ENCODE measurements around the gene PAQR9. TPM values are rescaled to one million over a fixed set of nuclear protein-coding genes. Genes with fewer than 3 reads are reported as not detected.

The PAQR9 gene
- polyA plus RNA-seq, 1 donor (not counting 4 experiments of a cell fraction or from before 2014, with no cell fraction given), result not detected

DNA sequence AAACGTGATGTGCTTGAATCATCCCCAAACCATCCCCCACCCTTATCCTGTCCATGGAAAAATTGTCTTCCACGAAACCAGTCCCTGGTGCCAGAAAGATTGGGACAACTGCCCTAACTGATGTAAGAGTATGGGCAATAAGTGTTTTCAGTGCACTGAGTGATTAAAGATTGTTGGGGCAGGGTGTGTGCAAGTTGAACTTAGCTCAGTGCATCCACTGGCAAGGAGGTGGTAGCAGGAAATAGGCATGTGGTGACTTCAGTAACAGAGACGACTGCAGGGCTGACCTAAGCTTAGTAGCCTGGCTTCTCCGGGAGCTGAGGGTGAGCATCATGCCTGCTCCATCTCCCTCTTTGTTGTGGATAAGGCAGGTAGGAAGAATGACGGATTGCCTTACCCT is 27.5 kb downstream of the PAQR9 start:
- no peaks in the 10 kb centered on the region for H3K9me3 ChIP-seq (ENCODE audit: control insufficient read depth, low read depth, low read length)
- H3K4me3 ChIP-seq (ENCODE audit: control insufficient read depth in 2 of 3, extremely low read depth in 1 of 3, insufficient read depth in 2 of 3, low read depth in 1 of 3, low read length in 3 of 3), result no peak overlapping the region
- H3K4me2 ChIP-seq (ENCODE audit: control insufficient read depth, extremely low read depth, insufficient read depth, low read depth, low read length), result no peak overlapping the region
- TF ChIP-seq EZH2 (IDR thresholded peaks at IDR 0.05; ENCODE audit: low read length), result no peak
- TF ChIP-seq, protein P1, sequence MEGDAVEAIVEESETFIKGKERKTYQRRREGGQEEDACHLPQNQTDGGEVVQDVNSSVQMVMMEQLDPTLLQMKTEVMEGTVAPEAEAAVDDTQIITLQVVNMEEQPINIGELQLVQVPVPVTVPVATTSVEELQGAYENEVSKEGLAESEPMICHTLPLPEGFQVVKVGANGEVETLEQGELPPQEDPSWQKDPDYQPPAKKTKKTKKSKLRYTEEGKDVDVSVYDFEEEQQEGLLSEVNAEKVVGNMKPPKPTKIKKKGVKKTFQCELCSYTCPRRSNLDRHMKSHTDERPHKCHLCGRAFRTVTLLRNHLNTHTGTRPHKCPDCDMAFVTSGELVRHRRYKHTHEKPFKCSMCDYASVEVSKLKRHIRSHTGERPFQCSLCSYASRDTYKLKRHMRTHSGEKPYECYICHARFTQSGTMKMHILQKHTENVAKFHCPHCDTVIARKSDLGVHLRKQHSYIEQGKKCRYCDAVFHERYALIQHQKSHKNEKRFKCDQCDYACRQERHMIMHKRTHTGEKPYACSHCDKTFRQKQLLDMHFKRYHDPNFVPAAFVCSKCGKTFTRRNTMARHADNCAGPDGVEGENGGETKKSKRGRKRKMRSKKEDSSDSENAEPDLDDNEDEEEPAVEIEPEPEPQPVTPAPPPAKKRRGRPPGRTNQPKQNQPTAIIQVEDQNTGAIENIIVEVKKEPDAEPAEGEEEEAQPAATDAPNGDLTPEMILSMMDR (optimal IDR thresholded peaks at IDR 0.05 in 1 of 3, IDR thresholded peaks at IDR 0.05 in 1 of 3, conservative IDR thresholded peaks at IDR 0.05 in 1 of 3; ENCODE audit: extremely low read depth in 1 of 3, insufficient read depth in 2 of 3, low read length in 3 of 3), result no peak
- dilution Hi-C loops (cut with MboI; ENCODE audit: extremely low pct_ligation_motif_present, low sequenced_read_pairs), result no loop called here
- no peaks in the 10 kb centered on the region for H3K36me3 ChIP-seq (ENCODE audit: control insufficient read depth in 2 of 2, extremely low read depth in 1 of 2, insufficient read depth in 2 of 2, low read length in 2 of 2)
- no peaks in the 10 kb centered on the region for H4K20me1 ChIP-seq (ENCODE audit: control insufficient read depth, extremely low read depth, insufficient read depth, low read length)
- no peaks in the 10 kb centered on the region for H3K27me3 ChIP-seq (ENCODE audit: control insufficient read depth, extremely low read depth, insufficient read depth, low read length)
- H3K4me1 ChIP-seq (ENCODE audit: control insufficient read depth, extremely low read depth, insufficient read depth, low read length), result no peaks in the 10 kb centered on the region
- DNase-seq (ENCODE audit: low read depth, low spot score) (no peak), FAIRE-seq (no peak)
- no peak overlapping the region for H3K27ac ChIP-seq (ENCODE audit: control insufficient read depth, insufficient read depth, low read length)
- H3K9ac ChIP-seq (ENCODE audit: control insufficient read depth, extremely low read depth, insufficient read depth, low read length), result no peak overlapping the region
- H3K9me1 ChIP-seq (ENCODE audit: control insufficient read depth, extremely low read depth, insufficient read depth, low read length), result no peaks in the 10 kb centered on the region
- no peak overlapping the region for H2AFZ ChIP-seq (ENCODE audit: control insufficient read depth, low read length)
- H3K79me2 ChIP-seq (ENCODE audit: control insufficient read depth, insufficient read depth, low read length), result no peaks in the 10 kb centered on the region

DNA sequence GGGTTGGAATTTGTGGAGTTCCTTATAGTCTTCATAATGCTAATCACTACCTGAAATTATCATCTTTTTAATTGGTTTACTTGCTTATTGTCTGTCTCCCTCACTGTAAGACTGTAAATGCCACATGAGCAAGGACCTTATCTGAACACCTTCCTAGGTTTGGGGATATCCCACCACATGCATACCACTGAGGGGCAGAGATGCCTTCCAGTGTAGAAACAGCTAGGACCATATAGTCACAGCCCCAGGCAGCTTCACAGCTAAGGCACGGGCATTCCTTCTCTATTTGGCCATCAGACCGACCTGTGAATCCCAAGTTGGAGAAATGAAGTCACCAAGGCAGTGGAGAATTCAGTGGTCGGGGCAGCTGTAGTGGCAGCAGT is 28.6 kb downstream of the PAQR9 start:
- no peak for DNase-seq (ENCODE audit: low read depth, low spot score)
- Histone ChIP-seq H3K27me3 (ENCODE audit: control insufficient read depth, extremely low read depth, insufficient read depth, low read length) (no peaks in the 10 kb centered on the region), H3K4me3 (ENCODE audit: control insufficient read depth in 2 of 3, extremely low read depth in 1 of 3, insufficient read depth in 2 of 3, low read depth in 1 of 3, low read length in 3 of 3) (no peak overlapping the region), H3K9me3 (ENCODE audit: control insufficient read depth, low read depth, low read length) (no peaks in the 10 kb centered on the region), H3K4me1 (ENCODE audit: control insufficient read depth, extremely low read depth, insufficient read depth, low read length) (no peaks in the 10 kb centered on the region), H3K79me2 (ENCODE audit: control insufficient read depth, insufficient read depth, low read length) (no peaks in the 10 kb centered on the region), H3K4me2 (ENCODE audit: control insufficient read depth, extremely low read depth, insufficient read depth, low read depth, low read length) (no peak overlapping the region), H4K20me1 (ENCODE audit: control insufficient read depth, extremely low read depth, insufficient read depth, low read length) (no peaks in the 10 kb centered on the region), H3K9me1 (ENCODE audit: control insufficient read depth, extremely low read depth, insufficient read depth, low read length) (no peaks in the 10 kb centered on the region), H3K27ac (ENCODE audit: control insufficient read depth, insufficient read depth, low read length) (no peak overlapping the region), H3K36me3 (ENCODE audit: control insufficient read depth in 2 of 2, extremely low read depth in 1 of 2, insufficient read depth in 2 of 2, low read length in 2 of 2) (no peaks in the 10 kb centered on the region), H3K9ac (ENCODE audit: control insufficient read depth, extremely low read depth, insufficient read depth, low read length) (no peak overlapping the region), H2AFZ (ENCODE audit: control insufficient read depth, low read length) (no peak overlapping the region)
- TF ChIP-seq, protein P1 (optimal IDR thresholded peaks at IDR 0.05 in 1 of 3, IDR thresholded peaks at IDR 0.05 in 1 of 3, conservative IDR thresholded peaks at IDR 0.05 in 1 of 3; ENCODE audit: extremely low read depth in 1 of 3, insufficient read depth in 2 of 3, low read length in 3 of 3), result no peak
- TF ChIP-seq EZH2 (IDR thresholded peaks at IDR 0.05; ENCODE audit: low read length), result no peak
- no peak for FAIRE-seq
- dilution Hi-C loops (cut with MboI; ENCODE audit: extremely low pct_ligation_motif_present, low sequenced_read_pairs), result no loop called here

Measured in keratinocyte (primary cell).